A549 (cell line): ENCODE measurements around the gene ARFGEF3. TPM values are rescaled to one million over a fixed set of nuclear protein-coding genes. Genes with fewer than 3 reads are reported as not detected.

Source experiments
- ATAC-seq, 2 experiments: fragments of 200-7000 bp in 1 of 2; fragments of >200 bp in 1 of 2; cut with Nextera tagmentation in 1 of 2; cut with Tn5 transposase in 1 of 2; 3 replicates each; pipeline versions ENCODE4 v1.8.0 to v1.9.1; 2018 to 2020; ENCODE audit warnings: mild to moderate bottlenecking in 1 of 2, moderate library complexity in 1 of 2
- CTCF ChIA-PET: fragments of 300-600 bp; sonication (Branson Sonifier 250); formaldehyde crosslinking; extraction: SDS; loops from one replicate; lab custom pipeline; 2021; ENCODE audit warnings: antibody characterized with exemption, inconsistent platforms; lab: Yijun Ruan, JAX
- POLR2A ChIA-PET: fragments of 350-600 bp; formaldehyde crosslinking; extraction: SDS; loops from one replicate; lab custom pipeline; 2021; ENCODE audit warnings: antibody characterized with exemption, inconsistent platforms; lab: Yijun Ruan, JAX
- DNase-seq, 2 experiments: peaks; one replicate each; pipeline versions ENCODE4 v3.0.0 to v3.0.0-alpha.2; 2011 to 2016; ENCODE audit warnings: low read depth in 1 of 2, low spot score in 1 of 2
- FAIRE-seq: peaks from 2 replicates; lab custom pipeline; 2011; peaks lifted over from hg19 to GRCh38; lab: Jason Lieb, UNC
- H3K27ac ChIP-seq, 2 experiments: fragments of >200 bp; sonication (Bioruptor Twin); formaldehyde crosslinking; 3 replicates each; pipeline ENCODE4 v1.5.1; 2016 to 2017
- H3K4me1 ChIP-seq: fragments of >200 bp; sonication (Bioruptor Twin); formaldehyde crosslinking; 3 replicates; pipeline ENCODE4 v1.6.1; 2016
- H3K4me2 ChIP-seq: fragments of >200 bp; sonication (Bioruptor Twin); formaldehyde crosslinking; 3 replicates; pipeline ENCODE4 v1.6.1; 2016
- H3K4me3 ChIP-seq: fragments of >200 bp; sonication (Bioruptor Twin); formaldehyde crosslinking; 3 replicates; pipeline ENCODE4 v1.5.1; 2016
- H3K9me3 ChIP-seq: fragments of >200 bp; sonication (Bioruptor Twin); formaldehyde crosslinking; 3 replicates; pipeline ENCODE4 v1.6.1; 2016
- CBX2 ChIP-seq: fragments of 200-600 bp; sonication (generic); IDR thresholded peaks from 2 replicates; pipeline ENCODE4 v1.6.1; 2016; ENCODE audit warnings: low read depth, mild to moderate bottlenecking, borderline replicate concordance
- CBX8 ChIP-seq: fragments of 200-600 bp; sonication (generic); IDR thresholded peaks from 2 replicates; pipeline ENCODE4 v1.6.1; 2016
- CHD2 ChIP-seq: fragments of 150-350 bp; IDR thresholded peaks from 2 replicates; pipeline ENCODE4 v1.6.1; 2014; ENCODE audit warnings: low read length; ENCODE audit not compliant: partially characterized antibody
- CHD4 ChIP-seq: fragments of 200-600 bp; sonication (generic); IDR thresholded peaks from 2 replicates; pipeline ENCODE4 v1.6.1; 2016; ENCODE audit warnings: antibody characterized with exemption, mild to moderate bottlenecking, borderline replicate concordance
- EP300 ChIP-seq, 2 experiments: fragments of >200 bp; sonication (Bioruptor Twin); formaldehyde crosslinking; IDR thresholded peaks; 2 replicates in 1 of 2; 3 replicates in 1 of 2; pipeline ENCODE4 v1.6.1; 2016 to 2017
- FOSB ChIP-seq: fragments of 250-450 bp; sonication (Bioruptor Pico); IDR thresholded peaks from 2 replicates; pipeline ENCODE4 v1.5.0; 2020; ENCODE audit warnings: mild to moderate bottlenecking, moderate library complexity
- FOXS1 ChIP-seq: fragments of 250-450 bp; sonication (Bioruptor Pico); IDR thresholded peaks from 2 replicates; pipeline ENCODE4 v1.5.0; 2020; ENCODE audit warnings: mild to moderate bottlenecking, moderate library complexity
- GATA3 ChIP-seq: IDR thresholded peaks from 2 replicates; pipeline ENCODE4 v1.6.1; 2012; ENCODE audit warnings: borderline replicate concordance
- HEYL ChIP-seq: fragments of 250-450 bp; sonication (Bioruptor Pico); IDR thresholded peaks from 2 replicates; pipeline ENCODE4 v1.8.0; 2021; ENCODE audit warnings: mild to moderate bottlenecking, moderate library complexity
- HOXA7 ChIP-seq: fragments of 250-450 bp; sonication (Bioruptor Pico); IDR thresholded peaks from 2 replicates; pipeline ENCODE4 v1.5.0; 2020; ENCODE audit warnings: mild to moderate bottlenecking, moderate library complexity
- JUN ChIP-seq, 2 experiments: fragments of >200 bp; sonication (Bioruptor Twin); formaldehyde crosslinking; IDR thresholded peaks; 2 replicates in 1 of 2; 3 replicates in 1 of 2; pipeline ENCODE4 v1.6.1; 2016 to 2017
- KDM1A ChIP-seq: fragments of 200-600 bp; sonication (generic); IDR thresholded peaks from 2 replicates; pipeline ENCODE4 v1.6.1; 2016; ENCODE audit warnings: low read depth, mild to moderate bottlenecking
- MAZ ChIP-seq: fragments of 150-350 bp; IDR thresholded peaks from 2 replicates; pipeline ENCODE4 v1.6.1; 2014; ENCODE audit warnings: antibody characterized with exemption, low read depth, low read length, borderline replicate concordance
- MYC ChIP-seq: IDR thresholded peaks from 2 replicates; pipeline ENCODE4 v1.6.1; 2012; ENCODE audit warnings: mild to moderate bottlenecking, inconsistent platforms, low read length, improper control_type of control experiment, borderline replicate concordance
- NPAS2 ChIP-seq: fragments of 250-450 bp; sonication (Bioruptor Pico); IDR thresholded peaks from 2 replicates; pipeline ENCODE4 v1.8.0; 2022; ENCODE audit warnings: mild to moderate bottlenecking, moderate library complexity, borderline replicate concordance
- PHF8 ChIP-seq: fragments of 200-600 bp; sonication (generic); IDR thresholded peaks from 2 replicates; pipeline ENCODE4 v1.6.1; 2016; ENCODE audit warnings: low read depth, mild to moderate bottlenecking, antibody characterized with exemption, moderate library complexity, borderline replicate concordance
- POLR2AphosphoS2 ChIP-seq: conservative IDR thresholded peaks from 2 replicates; pipeline ENCODE4 v1.6.1; 2012; ENCODE audit warnings: low read length, improper control_type of control experiment, inconsistent platforms
- RFX5 ChIP-seq: fragments of 450-650 bp; IDR thresholded peaks from 2 replicates; pipeline ENCODE4 v1.7.1; 2014; ENCODE audit warnings: antibody characterized with exemption, mild to moderate bottlenecking, moderate library complexity
- TFCP2L1 ChIP-seq: fragments of 250-450 bp; sonication (Bioruptor Pico); IDR thresholded peaks from 2 replicates; pipeline ENCODE4 v1.5.0; 2021; ENCODE audit warnings: mild to moderate bottlenecking
- ZFP36 ChIP-seq: fragments of 450-650 bp; IDR thresholded peaks from 2 replicates; pipeline ENCODE4 v1.6.1; 2014; ENCODE audit warnings: borderline replicate concordance; ENCODE audit not compliant: partially characterized antibody
- WGBS: methylation state at CpG from one replicate; pipeline ENCODE4 v1.1.6; 2017; ENCODE audit errors: missing lambda C conversion rate; 5-methylcytosine and 5-hydroxymethylcytosine counted together
- polyA plus RNA-seq, 4 experiments: library from polyadenylated mRNA; depleted of rRNA in 3 of 4; stranded (reverse); fragments of >200 nt; fragmentation: RNase III in 1 of 4; extraction: RNeasy Plus Mini Kit Qiagen cat#74134 plus additional on column Dnase treatment in 1 of 4; gene quantifications; 2 replicates in 3 of 4; 3 replicates in 1 of 4; pipeline ENCODE4 v1.2.3, GENCODE V29; 2011 to 2017
- TF ChIP-seq, protein P1 (sequence below): fragments of 450-650 bp; IDR thresholded peaks from 2 replicates; pipeline ENCODE4 v1.6.1; 2014; ENCODE audit warnings: antibody characterized with exemption
- TF ChIP-seq, protein P2 (sequence below): fragments of >200 bp; sonication (Bioruptor Twin); formaldehyde crosslinking; IDR thresholded peaks from 2 replicates; pipeline ENCODE4 v1.6.1; 2016
- TF ChIP-seq, protein P3 (sequence below): fragments of 150-350 bp; IDR thresholded peaks from 2 replicates; pipeline ENCODE4 v1.6.1; 2014; ENCODE audit warnings: low read depth, mild to moderate bottlenecking, low read length
- TF ChIP-seq, protein P4 (sequence below): IDR thresholded peaks from 2 replicates; pipeline ENCODE4 v1.6.1; 2012
- TF ChIP-seq, protein P5 (sequence below): fragments of >200 bp; sonication (Bioruptor Twin); formaldehyde crosslinking; IDR thresholded peaks from 3 replicates; pipeline ENCODE4 v1.5.1; 2016
- TF ChIP-seq, protein P6 (sequence below): fragments of 250-450 bp; sonication (Bioruptor Pico); IDR thresholded peaks from 2 replicates; pipeline ENCODE4 v1.5.0; 2021; ENCODE audit warnings: mild to moderate bottlenecking, moderate library complexity, borderline replicate concordance

Gene ARFGEF3
- polyA plus RNA-seq, 2 of the 4 experiments (the other 2 are of a cell fraction) = 0.15 to 0.83 TPM

DNA sequence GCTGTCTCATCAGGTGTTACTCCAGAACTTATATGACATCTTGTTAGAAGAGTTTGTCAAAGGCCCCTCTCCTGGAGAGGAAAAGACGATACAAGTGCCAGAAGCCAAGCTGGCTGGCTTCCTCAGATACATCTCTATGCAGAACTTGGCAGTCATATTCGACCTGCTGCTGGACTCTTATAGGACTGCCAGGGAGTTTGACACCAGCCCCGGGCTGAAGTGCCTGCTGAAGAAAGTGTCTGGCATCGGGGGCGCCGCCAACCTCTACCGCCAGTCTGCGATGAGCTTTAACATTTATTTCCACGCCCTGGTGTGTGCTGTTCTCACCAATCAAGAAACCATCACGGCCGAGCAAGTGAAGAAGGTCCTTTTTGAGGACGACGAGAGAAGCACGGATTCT lies 172.3 kb downstream of the ARFGEF3 start:
- TF ChIP-seq, protein P1, sequence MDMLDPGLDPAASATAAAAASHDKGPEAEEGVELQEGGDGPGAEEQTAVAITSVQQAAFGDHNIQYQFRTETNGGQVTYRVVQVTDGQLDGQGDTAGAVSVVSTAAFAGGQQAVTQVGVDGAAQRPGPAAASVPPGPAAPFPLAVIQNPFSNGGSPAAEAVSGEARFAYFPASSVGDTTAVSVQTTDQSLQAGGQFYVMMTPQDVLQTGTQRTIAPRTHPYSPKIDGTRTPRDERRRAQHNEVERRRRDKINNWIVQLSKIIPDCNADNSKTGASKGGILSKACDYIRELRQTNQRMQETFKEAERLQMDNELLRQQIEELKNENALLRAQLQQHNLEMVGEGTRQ = no peak
- TF ChIP-seq, protein P2, sequence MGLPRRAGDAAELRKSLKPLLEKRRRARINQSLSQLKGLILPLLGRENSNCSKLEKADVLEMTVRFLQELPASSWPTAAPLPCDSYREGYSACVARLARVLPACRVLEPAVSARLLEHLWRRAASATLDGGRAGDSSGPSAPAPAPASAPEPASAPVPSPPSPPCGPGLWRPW = no peak
- TF ChIP-seq, protein P3, sequence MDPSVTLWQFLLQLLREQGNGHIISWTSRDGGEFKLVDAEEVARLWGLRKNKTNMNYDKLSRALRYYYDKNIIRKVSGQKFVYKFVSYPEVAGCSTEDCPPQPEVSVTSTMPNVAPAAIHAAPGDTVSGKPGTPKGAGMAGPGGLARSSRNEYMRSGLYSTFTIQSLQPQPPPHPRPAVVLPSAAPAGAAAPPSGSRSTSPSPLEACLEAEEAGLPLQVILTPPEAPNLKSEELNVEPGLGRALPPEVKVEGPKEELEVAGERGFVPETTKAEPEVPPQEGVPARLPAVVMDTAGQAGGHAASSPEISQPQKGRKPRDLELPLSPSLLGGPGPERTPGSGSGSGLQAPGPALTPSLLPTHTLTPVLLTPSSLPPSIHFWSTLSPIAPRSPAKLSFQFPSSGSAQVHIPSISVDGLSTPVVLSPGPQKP = no peak
- TF ChIP-seq NPAS2 (CRISPR knock-in tag) = no peak
- TF ChIP-seq HOXA7 (CRISPR knock-in tag) = no peak
- TF ChIP-seq RFX5 = no peak
- TF ChIP-seq CHD4 = no peak
- TF ChIP-seq, protein P4, sequence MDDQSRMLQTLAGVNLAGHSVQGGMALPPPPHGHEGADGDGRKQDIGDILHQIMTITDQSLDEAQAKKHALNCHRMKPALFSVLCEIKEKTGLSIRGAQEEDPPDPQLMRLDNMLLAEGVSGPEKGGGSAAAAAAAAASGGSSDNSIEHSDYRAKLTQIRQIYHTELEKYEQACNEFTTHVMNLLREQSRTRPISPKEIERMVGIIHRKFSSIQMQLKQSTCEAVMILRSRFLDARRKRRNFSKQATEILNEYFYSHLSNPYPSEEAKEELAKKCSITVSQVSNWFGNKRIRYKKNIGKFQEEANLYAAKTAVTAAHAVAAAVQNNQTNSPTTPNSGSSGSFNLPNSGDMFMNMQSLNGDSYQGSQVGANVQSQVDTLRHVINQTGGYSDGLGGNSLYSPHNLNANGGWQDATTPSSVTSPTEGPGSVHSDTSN = no peak
- TF ChIP-seq, protein P5, sequence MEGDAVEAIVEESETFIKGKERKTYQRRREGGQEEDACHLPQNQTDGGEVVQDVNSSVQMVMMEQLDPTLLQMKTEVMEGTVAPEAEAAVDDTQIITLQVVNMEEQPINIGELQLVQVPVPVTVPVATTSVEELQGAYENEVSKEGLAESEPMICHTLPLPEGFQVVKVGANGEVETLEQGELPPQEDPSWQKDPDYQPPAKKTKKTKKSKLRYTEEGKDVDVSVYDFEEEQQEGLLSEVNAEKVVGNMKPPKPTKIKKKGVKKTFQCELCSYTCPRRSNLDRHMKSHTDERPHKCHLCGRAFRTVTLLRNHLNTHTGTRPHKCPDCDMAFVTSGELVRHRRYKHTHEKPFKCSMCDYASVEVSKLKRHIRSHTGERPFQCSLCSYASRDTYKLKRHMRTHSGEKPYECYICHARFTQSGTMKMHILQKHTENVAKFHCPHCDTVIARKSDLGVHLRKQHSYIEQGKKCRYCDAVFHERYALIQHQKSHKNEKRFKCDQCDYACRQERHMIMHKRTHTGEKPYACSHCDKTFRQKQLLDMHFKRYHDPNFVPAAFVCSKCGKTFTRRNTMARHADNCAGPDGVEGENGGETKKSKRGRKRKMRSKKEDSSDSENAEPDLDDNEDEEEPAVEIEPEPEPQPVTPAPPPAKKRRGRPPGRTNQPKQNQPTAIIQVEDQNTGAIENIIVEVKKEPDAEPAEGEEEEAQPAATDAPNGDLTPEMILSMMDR = no peak
- no peak for TF ChIP-seq CBX8
- ChIA-PET CTCF (no interaction called here), POLR2A (no interaction called here)
- no peak for DNase-seq
- Histone ChIP-seq H3K4me1 (no peaks in the 10 kb centered on the region), H3K4me2 (no peak overlapping the region), H3K4me3 (no peak overlapping the region), H3K9me3 (no peaks in the 10 kb centered on the region), H3K27ac (no peak overlapping the region)
- no peak for FAIRE-seq
- WGBS = 85% methylated on average over 13 of the region's 14 CpGs
- no peak for ATAC-seq

DNA sequence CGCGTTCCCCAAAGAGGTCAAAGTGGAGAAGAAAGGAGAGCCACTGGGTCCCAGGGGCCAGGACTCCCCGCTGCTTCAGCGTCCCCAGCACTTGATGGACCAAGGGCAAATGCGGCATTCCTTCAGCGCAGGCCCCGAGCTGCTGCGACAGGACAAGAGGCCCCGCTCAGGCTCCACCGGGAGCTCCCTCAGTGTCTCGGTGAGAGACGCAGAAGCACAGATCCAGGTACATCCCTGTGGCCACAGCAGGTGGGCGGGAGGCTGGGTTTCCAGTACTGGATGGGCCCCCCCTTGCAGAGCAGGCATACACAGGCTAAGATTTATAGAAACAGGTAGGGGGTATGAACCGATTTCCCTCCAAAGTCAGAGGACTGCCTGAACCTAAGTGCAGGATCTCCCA lies 173.2 kb downstream of the ARFGEF3 start:
- H3K4me1 ChIP-seq = no peaks in the 10 kb centered on the region
- ChIA-PET POLR2A (no interaction called here), CTCF (interaction anchor here (1.0 kb wide), 1 partner anchor 47 kb away, joined by 3 read pairs; no protein-coding TSS in a partner anchor)
- FAIRE-seq (no peak), DNase-seq (no peak), ATAC-seq (no peak)
- 89% methylated on average over 1 of the region's 14 CpGs for WGBS
- H3K4me3 ChIP-seq = no peak overlapping the region
- no peak overlapping the region for H3K27ac ChIP-seq
- TF ChIP-seq ZFP36 = no peak
- TF ChIP-seq PHF8 = no peak
- TF ChIP-seq FOXS1 (CRISPR knock-in tag) = no peak
- TF ChIP-seq GATA3 = no peak
- TF ChIP-seq MYC = no peak
- TF ChIP-seq NPAS2 (CRISPR knock-in tag) = no peak
- TF ChIP-seq EP300 (IDR thresholded peaks at IDR 0.05) = no peak
- TF ChIP-seq CHD2 = no peak
- no peak for TF ChIP-seq CBX2
- TF ChIP-seq MAZ = no peak
- TF ChIP-seq JUN (IDR thresholded peaks at IDR 0.05) = no peak
- TF ChIP-seq TFCP2L1 (CRISPR knock-in tag) = no peak
- TF ChIP-seq HEYL (CRISPR knock-in tag) = no peak
- no peak for TF ChIP-seq POLR2AphosphoS2
- TF ChIP-seq FOSB (CRISPR knock-in tag) = no peak
- TF ChIP-seq KDM1A = no peak
- TF ChIP-seq, protein P3 = no peak
- no peak for TF ChIP-seq CBX8
- TF ChIP-seq, protein P6, sequence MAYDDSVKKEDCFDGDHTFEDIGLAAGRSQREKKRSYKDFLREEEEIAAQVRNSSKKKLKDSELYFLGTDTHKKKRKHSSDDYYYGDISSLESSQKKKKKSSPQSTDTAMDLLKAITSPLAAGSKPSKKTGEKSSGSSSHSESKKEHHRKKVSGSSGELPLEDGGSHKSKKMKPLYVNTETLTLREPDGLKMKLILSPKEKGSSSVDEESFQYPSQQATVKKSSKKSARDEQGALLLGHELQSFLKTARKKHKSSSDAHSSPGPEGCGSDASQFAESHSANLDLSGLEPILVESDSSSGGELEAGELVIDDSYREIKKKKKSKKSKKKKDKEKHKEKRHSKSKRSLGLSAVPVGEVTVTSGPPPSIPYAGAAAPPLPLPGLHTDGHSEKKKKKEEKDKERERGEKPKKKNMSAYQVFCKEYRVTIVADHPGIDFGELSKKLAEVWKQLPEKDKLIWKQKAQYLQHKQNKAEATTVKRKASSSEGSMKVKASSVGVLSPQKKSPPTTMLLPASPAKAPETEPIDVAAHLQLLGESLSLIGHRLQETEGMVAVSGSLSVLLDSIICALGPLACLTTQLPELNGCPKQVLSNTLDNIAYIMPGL (CRISPR knock-in tag) = no peak
- no peak overlapping the region for H3K4me2 ChIP-seq
- no peaks in the 10 kb centered on the region for H3K9me3 ChIP-seq
